Activated CD4-positive, alpha-beta T cell treated with anti-CD3 and anti-CD28 coated beads, Interleukin-2, amount 50 U/mL, for 4 hours (primary cell): Measurements from ENCODE around the gene CCM2.
"Not testable (repeated sequence)": the region's sequence is repeated elsewhere in the genome, so short reads cannot be mapped to it uniquely, and the experiment has no call there.

Experiments
- DNase-seq, 2 experiments: peaks; one replicate each; pipeline ENCODE4 v3.0.0-alpha.2; 2020

CCM2 gene

DNA sequence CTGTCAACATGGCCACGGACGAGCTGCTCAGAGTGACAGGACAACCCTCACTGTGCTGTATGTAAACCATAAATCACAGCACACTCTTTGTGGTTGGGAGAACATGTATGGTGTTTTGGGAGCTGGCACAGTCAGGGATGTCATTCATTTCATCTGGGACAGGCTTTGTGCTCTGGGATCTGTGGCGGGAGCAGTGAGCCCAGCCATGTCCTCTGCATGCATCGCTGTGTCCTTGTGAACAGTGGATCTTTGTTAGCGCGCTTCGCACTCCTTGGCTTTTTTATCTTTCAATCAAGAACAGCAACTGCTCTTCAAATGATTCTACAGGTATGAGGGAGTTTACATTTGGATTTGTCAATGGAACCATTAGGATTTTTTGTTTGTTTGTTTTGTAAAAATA is 7.1 kb downstream of the CCM2 start:
- DNase-seq = no peak

DNA sequence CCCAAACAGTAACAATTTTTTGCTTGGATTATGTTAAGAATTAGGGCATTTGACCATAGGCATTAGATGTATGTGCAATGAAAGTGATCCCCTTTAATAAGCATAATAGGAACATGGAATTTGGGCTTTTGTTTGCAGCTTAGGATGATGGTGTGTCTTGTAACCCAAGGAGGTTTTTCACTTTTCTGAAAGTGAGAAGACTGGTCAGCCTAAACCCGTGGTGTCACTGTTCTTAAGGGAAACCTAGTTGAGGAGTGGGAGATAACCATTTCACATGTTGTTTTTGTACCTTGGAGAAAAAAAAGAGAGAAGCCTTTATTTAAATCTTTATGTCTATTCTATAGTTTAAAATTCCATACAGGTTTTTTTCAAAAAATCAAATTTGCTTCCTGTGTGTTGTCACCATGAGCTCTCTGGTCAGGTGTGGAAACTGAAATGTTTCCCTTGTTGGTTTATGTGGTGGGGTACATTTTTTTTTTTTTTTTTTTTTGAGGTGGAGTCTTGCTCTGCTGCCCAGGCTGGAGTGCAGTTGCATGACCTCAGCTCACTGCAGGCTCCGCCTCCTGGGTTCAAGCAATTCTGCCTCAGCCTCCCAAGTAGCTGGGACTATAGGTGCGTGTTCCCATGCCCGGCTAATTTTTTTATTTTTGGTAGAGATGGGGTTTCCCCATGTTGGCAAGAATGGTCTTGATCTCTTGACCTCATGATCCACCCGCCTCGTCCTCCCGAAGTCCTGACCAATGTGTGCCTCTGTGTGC is 7.7 kb downstream of the CCM2 start:
- no peak for DNase-seq

DNA sequence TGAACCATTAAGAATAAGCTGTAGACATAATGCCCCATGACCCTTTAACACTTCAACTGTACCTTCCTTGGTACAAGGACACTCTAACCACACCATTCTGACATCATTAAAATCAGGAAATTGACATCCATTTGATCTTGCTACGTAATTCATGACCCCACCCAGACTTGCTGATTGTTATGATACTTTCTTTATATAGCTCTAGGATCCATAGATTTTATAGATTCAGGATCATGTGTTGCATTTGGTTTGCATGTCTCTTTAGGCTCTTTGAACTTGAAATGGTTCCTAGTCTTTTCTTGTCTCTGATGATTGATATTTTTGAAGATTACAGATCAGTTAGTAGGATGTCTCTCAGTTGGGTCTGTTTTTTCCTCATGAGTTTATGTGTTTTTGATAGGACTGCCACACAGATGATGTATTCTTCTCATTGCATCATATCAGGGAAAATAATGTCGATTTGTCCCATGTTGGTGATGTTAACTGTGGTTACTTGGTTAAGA is 13.5 kb downstream of the CCM2 start:
- no peak for DNase-seq

DNA sequence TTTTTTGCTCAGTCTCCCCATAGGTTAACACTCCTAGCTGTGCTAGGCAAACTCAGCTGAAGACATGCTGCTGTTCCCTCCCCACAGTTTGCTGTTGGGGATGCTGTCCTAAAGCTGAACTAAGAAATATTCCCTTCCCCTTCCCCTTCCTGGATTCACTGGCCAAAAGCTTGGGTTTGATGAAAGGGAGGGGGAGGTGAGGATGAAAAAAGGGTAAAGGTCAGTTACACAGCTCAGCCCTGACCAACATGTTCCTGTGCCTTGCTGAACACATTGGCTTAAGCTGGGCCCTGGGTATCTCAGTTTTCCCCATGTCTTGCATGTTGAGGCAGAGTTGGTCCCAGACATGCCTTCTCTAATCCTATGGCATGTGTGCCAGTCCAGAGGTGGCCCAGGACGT is 15.3 kb downstream of the CCM2 start:
- no peak for DNase-seq

DNA sequence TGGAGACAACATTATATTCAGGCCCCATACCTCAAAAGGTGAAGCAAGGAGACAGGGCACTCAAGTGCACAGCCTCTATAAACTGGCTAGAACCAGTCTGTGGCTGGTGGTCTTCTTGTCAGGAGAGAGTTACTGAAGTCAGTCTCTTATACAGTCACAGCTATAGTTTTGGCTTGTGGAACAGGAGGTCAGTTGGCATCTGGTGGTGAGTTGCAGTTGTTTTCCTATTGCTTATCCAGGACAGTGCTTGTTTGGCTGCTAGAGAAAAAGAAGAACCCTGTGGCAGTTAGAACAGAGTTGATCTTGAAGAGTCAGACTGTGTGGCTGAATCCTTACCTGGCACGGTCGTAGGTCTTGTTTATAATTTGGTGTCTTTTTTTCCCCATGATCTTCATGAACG is 17.3 kb downstream of the CCM2 start:
- DNase-seq = no peak

DNA sequence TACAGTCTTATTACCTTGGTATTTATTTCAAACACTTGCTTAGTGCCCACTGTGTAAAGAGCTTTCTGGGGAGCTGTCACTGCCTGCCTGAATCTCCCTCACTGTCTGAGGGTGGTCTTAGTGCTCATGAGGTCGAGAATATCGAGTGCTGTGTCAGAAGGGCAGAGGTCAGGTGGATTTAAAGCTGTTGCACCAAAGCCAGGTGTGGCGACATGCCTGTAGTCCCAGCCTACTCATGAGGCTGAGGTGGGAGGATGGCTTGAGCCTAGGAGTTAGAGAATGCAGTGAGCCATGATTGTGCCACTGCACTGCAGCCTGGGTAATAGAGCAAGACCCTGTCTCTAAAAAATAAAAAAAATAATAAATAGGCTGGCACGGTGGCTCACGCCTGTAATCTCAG is 20.9 kb downstream of the CCM2 start:
- no peak for DNase-seq

DNA sequence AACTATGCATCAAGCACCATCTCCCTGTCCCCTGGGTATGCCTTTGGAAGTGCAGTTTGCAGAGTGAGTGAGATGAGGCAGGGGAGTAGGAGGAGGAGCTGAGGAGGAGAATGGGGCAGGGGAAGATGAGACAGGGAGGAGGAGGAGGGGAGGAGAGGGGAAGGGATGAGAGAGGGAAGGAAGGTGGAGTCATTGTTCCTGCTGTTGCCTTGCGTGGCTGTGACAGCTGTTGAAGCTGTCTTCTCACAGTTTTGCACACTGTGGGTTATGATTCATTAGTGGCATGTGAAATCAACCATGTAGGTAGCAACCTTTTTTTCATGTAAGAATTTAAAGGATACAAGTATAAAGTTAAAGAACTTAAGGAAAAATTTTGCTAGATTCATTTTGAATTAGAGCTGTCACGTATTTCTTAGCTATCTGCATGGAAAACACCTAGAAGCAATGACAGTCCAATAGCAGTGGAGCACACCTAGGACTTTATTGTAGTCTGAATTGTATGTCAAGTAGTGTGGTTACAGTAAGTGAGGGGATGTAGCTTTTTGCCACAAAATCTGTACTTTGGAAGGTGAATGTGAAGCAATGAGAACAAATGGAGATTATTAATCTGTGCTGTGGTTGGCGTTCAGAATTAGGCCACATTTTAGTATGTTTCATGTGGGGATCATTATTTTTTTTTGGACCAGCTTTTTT is 21.7 kb downstream of the CCM2 start:
- DNase-seq = no peak

DNA sequence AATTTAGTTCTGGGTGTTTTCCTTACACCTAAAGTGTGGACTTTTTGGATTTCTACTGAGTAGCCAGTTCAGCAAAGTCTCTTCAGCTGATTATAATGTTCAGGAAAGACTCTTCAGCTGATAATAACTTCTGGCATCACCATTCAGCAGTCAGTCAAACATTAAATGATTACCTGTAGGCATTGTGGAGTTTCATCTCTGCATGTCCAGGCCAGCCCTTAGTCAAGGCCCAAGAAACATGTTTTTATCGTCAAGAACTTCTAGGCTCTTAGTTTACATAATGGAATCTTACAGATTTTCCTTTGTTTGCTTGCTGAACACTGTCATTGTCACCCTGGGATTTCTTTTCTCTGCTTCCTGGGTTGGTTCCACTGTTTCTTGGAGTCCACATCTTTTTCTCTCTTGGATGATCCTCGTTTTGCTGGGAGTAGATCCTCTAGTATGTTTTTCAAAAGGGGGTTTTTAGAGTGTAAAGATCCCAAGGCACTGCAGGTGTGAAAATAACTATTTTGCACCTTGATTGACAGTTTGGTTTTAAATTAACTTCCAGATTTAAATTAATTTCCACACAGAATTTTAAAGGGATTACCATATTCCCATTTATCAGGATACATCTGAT is 24.2 kb downstream of the CCM2 start:
- no peak for DNase-seq

DNA sequence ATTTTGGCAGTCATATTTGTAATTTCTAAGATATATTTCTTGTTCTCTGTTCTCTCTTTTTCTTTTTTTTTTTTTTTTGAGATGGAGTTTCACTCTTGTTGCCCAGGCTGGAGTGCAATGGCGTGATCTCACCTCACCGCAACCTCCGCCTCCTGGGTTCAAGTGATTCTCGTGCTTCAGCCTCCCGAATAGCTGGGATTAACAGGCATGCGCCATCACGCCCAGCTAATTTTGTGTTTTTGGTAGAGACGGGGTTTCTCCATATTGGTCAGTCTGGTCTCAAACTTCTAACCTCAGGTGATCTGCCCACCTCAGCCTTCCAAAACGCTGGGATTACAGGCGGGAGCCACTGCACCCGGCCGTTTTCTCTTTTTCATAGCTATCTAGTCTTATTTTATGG is 25.5 kb downstream of the CCM2 start:
- not testable (repeated sequence) for DNase-seq

DNA sequence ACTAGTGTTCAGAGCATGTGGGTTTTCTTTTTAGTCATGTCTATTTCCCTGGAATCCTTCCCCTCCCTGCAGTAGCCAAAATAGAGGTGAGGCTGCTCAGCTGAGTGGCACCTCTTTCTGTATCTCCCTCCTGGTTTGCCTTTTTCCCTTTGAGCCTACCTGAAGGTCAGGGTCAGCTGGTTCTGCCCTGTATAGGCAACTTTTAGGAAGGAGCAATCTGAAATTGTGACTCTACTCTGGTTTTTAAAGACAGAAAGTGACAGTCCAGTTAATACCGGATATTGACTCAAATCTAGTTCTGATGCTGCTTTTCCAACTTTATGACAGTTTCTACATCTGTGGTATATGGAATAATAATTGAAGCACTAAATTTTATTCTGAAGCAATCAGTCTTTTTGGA is 26.0 kb downstream of the CCM2 start:
- DNase-seq = no peak

DNA sequence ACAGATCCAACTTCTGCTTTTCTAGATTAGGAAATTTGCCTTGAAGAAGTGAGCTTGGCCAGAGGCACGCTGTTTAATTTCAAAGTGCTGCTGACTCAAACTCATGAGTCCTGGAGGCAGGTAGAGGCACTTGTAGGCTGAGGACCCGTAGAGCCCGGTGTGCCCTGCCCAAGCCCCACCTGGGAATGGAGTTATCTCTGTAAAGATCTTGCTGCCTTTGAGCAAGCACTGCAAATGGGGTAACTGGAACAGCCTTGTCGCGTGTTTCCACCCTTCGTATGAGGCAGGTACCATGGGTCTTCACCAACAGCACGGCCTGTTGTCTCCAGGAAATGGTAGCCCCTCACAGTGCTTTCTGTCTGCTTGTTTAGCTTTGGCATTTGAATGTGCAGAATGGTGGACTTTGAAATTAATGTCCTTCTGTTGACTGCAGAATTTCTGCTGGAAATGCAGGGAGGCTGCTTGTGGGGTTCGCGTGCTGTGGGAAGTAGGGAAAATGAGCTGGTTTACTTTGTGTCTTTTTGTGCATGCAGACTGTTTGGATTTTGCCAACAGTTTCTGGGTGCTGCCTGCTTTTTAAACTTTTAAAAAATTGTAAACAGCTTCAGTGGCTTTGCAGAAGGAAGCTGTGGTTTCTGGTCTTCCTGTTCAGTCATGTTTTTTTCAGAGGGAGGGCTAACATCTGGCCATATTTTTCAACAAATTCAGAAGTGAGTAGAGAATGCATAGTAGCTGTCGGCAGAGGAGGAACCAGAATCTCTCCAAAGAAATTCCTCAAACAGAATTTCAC is 27.2 kb downstream of the CCM2 start:
- no peak for DNase-seq

DNA sequence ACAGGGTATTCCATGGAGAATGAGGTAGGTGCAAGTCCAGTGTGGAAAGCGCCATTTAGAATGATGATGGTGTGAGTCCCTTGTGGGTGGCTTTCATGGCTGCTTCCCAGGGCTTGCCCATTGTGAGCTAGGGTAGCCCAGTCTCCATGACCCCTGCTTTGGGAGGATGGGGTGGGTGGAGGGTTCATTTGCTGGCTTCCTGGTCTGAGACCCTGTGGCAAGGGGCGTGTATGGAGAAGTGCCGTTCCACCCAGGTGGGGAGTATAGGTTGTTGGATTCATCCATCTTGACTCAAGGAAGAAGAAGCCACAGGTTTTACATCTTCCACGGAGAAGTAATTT is 27.7 kb downstream of the CCM2 start:
- DNase-seq = no peak

DNA sequence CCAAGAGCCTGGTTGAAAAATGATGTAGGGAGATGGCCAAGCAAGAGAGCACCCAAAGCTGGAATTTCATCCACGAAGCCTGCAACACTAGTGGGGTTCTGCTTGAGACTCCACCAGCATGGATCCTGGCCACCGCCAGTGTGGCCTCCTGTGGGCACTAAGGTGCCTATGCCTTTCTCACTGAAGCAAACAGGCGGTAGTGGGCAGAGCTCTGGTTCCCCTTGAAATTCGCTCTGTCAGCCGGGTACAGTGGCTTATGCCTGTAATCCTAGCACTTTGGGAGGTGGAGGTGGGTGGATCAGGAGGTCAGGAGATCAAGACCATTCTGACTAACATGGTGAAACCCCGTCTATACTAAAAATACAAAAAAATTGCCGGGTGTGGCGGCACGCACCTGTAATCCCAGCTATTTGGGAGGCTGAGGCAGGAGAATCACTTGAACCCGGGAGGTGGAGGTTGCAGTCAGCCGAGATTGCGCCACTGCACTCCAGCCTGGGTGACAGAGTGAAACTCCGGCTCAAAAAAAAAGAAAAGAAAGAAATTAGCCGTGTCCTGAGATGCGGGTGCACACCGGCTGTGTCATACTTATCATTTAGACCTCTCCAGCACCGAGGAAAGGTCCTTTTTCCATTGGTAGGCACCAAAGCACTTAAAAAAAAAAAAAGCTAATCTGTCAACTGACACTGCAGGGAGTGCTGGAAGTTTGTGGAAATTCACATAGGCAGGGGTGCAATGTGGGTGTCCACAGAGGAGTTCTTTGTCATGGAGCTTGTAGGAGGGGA is 28.3 kb downstream of the CCM2 start:
- DNase-seq = no peak

DNA sequence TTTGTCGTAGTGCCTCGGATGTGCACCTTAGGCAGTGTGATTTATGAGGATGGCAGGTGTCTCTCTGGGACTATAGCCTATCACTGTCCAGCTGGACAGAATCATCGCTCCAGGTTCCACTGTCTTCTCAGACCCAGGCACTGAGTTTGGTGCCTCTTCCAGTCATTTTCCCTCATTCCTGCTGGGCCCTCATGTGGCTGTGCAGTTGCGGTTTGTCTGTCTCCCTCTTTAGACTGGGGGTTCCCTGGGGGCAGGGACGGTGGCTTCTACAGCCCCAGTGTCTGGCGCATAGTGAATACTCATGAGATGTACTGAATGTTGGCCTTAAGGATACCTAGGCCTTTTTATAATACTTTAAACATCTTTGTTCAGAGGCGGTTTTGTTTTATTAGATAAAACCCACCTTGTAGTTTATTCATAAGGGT is 28.9 kb downstream of the CCM2 start:
- no peak for DNase-seq

DNA sequence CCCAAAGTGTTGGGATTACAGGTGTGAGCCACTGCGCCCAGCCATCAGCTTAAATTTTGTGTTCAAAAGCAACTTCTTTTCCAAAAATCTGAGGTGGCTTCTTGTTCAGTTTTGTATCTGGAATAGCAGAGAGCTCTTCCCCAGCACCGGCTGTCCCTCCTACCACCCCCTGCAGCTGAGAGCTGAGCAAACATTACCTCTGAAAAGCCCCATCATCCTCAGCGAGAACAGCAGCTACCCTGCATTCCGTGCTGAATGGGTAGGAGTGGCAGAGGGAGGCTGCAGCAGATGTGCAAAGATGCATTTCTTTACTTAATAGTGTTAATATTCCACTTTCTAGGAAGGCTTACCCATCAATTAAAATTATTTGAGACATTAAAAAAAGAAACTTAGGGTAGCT is 31.8 kb downstream of the CCM2 start:
- no peak for DNase-seq

DNA sequence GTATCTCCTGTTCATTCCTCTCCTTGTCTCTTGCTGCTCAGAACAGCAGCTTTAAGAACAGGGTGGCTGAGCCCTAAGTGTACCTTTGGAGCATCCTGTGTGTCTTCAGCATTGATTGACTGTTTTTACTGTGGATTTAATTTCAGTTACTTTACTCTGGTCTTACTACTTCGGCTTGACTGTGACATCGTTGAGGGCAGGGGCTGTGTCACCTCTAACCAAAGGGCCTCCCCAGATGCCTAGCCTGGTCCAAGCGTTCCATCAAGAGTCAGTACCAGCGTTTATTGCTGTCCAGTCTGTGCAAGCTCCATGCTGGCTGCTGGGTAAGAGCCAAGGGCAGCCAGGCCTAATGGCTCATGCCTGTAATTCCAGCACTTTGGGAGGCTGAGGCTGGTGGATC is 32.4 kb downstream of the CCM2 start:
- no peak for DNase-seq

DNA sequence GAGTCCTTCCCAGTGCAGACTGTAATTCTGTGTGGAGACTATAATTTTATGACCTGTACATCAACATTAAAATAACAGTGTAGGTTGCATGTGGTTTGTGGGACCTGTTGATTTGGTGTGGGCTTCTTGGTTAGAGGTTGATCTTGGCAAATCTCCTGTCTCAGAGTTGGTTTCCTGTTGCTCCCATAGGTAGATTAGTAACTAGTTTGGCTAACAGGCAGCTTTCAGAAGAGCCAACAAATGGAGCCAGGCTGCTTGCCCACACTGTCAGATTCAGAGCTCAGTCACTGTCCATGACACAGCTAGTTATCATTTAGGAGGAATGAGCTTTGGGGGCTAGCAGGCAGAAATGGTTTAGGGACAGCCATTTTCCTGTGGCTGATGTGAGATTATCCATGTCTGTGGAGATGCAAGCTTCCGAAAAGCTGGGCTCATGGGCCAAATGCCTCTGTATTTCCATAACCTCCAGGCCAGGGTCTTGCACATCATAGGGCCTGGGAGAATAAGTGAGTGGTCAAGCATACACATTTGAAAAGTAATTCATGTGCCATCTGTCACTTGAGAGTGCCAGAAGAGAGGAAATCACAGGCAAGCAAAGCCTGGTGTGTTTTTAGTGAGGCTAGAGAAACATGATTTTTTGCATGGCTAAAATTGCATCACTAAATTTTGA is 33.4 kb downstream of the CCM2 start:
- DNase-seq = no peak

DNA sequence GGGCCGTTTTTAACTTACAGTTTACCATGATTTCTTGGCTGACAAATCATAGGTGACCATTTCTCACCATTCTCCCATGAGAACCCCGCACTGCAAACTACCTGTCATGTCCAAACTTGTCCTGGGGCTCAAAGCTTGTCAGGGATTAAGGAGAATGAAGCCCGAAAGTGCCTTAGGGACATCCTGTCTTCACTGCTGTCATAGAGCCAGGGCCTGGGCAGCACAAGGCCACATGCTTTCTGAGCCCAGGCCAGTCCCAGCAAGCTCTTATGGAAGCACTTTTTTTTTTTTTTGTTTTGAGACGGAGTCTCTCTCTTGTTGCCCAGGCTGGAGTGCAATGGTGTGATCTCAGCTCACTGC is 33.9 kb downstream of the CCM2 start:
- DNase-seq = no peak

DNA sequence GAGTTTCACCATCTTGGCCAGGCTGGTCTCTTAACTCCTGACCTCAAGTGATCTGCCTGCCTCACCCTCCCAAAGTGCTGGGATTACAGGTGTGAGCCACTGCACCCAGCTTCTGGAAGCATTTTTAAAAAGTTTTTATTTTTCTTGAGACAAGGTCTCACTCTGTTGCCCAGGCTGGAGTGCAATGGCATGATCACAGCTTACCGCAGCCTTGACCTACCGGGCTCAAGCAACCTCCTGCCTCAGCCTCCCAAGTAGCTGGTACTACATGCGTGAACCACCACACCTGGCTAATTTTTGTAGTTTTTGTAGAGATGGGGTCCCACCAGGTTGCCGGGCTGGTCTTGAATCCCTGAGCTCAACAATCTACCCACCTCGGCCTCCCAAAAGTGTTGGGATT is 34.7 kb downstream of the CCM2 start:
- not testable (repeated sequence) for DNase-seq

DNA sequence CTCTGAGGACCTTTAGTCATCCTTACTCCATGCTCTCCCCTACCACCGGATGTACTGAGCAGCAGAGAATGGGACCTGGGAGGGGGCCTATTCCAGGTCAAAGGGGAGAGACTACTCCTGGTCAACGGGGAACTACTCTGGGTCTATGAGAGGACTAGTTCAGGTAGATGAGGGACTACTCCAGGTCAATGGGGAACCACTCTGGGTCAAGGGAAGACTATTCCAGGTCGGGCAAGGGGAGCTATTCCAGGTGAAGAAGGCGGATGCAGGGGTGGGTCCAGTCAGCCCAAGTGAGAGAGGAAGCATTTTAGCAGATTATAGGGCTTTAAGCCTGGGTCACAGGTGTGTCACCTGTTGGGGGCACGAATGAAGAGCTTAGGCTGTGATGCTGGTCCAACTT is 35.4 kb downstream of the CCM2 start:
- DNase-seq = no peak

DNA sequence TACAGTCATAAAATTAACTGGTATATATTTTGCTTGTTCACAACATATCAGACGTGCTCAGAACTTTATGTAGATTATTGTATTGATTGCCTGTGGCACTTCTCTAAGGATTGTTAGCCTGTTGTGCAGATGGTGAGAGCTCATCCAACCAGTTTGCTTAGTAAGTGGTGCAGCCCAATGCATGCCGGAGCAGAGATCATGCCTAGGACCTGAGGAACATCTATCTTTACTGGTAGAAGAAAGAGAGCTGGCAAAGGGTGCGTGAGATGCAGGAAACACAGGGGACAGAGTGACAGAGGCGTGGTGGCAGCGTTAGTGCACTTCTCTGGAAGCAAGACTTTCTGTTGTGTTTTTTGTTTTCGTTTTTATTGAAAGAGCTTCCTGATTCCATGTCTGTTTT is 35.9 kb downstream of the CCM2 start:
- DNase-seq = no peak

DNA sequence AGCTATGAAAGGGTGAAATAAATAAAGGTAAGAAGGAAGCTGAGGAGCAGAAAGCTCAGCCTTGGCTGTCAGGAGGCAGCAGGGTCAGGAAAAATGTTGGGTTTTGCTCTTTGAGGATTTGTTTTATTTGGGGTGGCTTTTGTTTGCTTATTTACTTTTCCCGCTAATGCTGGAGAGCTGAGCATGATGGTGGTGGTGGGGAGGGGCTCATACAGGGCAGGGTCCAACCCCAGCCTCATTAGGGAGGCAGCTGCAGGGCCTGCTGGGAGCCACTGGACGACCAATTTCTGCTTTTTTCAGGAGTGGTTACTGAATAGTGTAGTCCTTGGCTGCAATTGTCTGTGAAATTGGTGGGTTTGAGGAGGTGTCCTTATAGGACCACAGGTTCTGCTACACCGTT is 36.3 kb downstream of the CCM2 start:
- DNase-seq = no peak
